ENCODE data around the gene PERM1.

Gene PERM1

GRCh38 chr1:959731-960362 is 22.0 kb downstream of the PERM1 start:
- no peak overlapping the region for H3K9ac ChIP-seq (ENCODE audit: low read depth, low read length)
- H3K27ac ChIP-seq (ENCODE audit: low read depth, low read length): no peak overlapping the region
- H3K36me3 ChIP-seq (ENCODE audit: control insufficient read depth, insufficient read depth, low read length): peaks cover 45% of the 10 kb centered on the region

DNA sequence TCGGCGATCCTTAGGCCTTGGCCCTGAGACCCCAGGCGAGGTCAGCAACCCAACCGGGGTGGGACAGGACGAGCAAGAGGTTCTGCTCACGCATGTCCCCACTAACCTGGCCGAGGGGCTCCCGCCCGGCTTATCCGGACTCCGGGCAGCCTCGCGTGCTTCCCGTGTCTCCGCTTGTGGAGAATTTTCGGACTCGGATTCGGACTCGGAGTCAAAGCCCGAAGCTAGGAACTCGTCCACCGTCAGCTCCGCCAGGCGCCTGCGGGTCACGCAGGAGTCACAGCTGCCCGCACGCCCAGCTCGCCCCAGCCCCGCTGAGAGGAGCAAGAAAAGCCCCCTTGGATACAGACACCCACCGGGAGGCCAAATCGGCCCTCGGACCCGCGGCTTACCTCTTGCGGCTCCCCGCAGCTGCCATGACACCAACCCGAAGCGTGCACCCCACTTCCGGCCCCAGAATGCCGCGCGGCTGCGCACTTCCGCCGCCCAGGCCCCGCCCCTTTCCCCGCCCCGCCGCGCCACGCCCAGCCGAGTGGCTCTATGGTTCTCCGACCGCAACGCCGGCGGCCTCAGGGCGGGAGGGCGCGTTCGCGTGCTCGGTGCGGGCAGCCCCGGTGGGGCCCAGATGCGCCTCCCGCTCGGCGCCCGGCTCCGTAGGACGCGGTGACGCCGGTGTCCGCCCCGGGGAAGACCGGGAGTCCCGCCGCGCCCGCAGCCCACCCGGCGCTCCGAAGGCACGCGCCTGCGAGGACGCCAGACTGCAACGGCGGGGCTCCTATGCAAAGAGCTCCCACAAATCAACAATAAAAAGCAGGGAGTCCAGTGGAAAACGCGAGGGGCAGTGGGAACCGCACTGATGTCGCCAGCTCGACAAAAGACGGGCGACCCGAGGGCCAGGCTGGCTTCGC is 22.8 kb downstream of the PERM1 start, which contains the start of gene NOC2L:
Gene NOC2L (minus strand): TSS at position 434 of the 908 bp plus-strand sequence. CDS start 16 bp downstream, at position 418.
- Histone ChIP-seq H3K4me3 (ENCODE audit: low read depth, low read length) (peak within 1 kb of the TSS; percentile 94), H3K36me3 (ENCODE audit: control insufficient read depth, insufficient read depth, low read length) (peaks cover 52% of the 10 kb centered on the region), H3K9ac (ENCODE audit: low read depth, low read length) (peak within 1 kb of the TSS; percentile 45), H3K27me3 (ENCODE audit: control insufficient read depth, insufficient read depth, low read length) (peaks cover 20% of the 10 kb centered on the region), H3K9me3 (ENCODE audit: control insufficient read depth, insufficient read depth, low read length) (no peaks in the 10 kb centered on the region), H3K27ac (ENCODE audit: low read depth, low read length) (peak within 1 kb of the TSS; percentile 11), H3K4me1 (ENCODE audit: control insufficient read depth, insufficient read depth, low read length) (no peaks in the 10 kb centered on the region)

More at GRCh38 chr1:959731-960362, 22.0 kb downstream of the PERM1 start:
- no peaks in the 10 kb centered on the region for H3K4me1 ChIP-seq (ENCODE audit: control insufficient read depth, insufficient read depth, low read length)
- H3K4me3 ChIP-seq (ENCODE audit: low read depth, low read length): peak overlapping the region; percentile 94; the same call in 1 of the 2 replicates
- no peaks in the 10 kb centered on the region for H3K9me3 ChIP-seq (ENCODE audit: control insufficient read depth, insufficient read depth, low read length)
- H3K27me3 ChIP-seq (ENCODE audit: control insufficient read depth, insufficient read depth, low read length): peaks cover 20% of the 10 kb centered on the region

GRCh38 chr1:956636-957035 is 25.3 kb downstream of the PERM1 start:
- Histone ChIP-seq H3K4me1 (ENCODE audit: control insufficient read depth, insufficient read depth, low read length) (no peaks in the 10 kb centered on the region), H3K36me3 (ENCODE audit: control insufficient read depth, insufficient read depth, low read length) (peaks cover 56% of the 10 kb centered on the region), H3K4me3 (ENCODE audit: low read depth, low read length) (no peak overlapping the region)

GRCh38 chr1:955474-955873 is 26.4 kb downstream of the PERM1 start:
- H3K9me3 ChIP-seq (ENCODE audit: control insufficient read depth, insufficient read depth, low read length): no peaks in the 10 kb centered on the region
- no peak overlapping the region for H3K27ac ChIP-seq (ENCODE audit: low read depth, low read length)
- H3K4me3 ChIP-seq (ENCODE audit: low read depth, low read length): no peak overlapping the region
- no peaks in the 10 kb centered on the region for H3K4me1 ChIP-seq (ENCODE audit: control insufficient read depth, insufficient read depth, low read length)
- H3K27me3 ChIP-seq (ENCODE audit: control insufficient read depth, insufficient read depth, low read length): peaks cover 11% of the 10 kb centered on the region
- H3K36me3 ChIP-seq (ENCODE audit: control insufficient read depth, insufficient read depth, low read length): peaks cover 64% of the 10 kb centered on the region
- H3K9ac ChIP-seq (ENCODE audit: low read depth, low read length): no peak overlapping the region

More at GRCh38 chr1:956636-957035, 25.3 kb downstream of the PERM1 start:
- H3K9ac ChIP-seq (ENCODE audit: low read depth, low read length): no peak overlapping the region
- no peak overlapping the region for H3K27ac ChIP-seq (ENCODE audit: low read depth, low read length)
- no peaks in the 10 kb centered on the region for H3K9me3 ChIP-seq (ENCODE audit: control insufficient read depth, insufficient read depth, low read length)
- peaks cover 18% of the 10 kb centered on the region for H3K27me3 ChIP-seq (ENCODE audit: control insufficient read depth, insufficient read depth, low read length)

DNA sequence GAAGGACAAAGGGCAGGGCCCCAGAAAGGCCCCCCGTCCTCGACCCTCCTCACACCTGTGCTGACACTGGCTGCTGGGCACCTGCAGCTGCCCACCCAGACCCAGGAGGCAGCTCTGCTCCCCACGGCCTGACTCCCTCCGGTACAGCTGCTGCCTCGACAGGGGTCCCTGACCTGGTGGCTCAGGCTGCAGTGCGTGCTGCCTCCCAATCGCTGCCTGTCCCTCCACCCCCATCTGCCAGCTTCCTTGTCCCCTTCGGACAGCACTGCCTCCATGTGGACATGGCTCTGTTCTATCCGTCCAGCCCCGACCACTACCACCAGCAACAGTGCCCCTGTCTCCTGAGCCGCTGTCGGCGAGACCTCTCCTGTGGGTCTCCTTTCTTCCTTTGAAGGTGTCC is 27.0 kb downstream of the PERM1 start:
- Histone ChIP-seq H3K36me3 (ENCODE audit: control insufficient read depth, insufficient read depth, low read length) (peaks cover 70% of the 10 kb centered on the region), H3K27ac (ENCODE audit: low read depth, low read length) (no peak overlapping the region), H3K9ac (ENCODE audit: low read depth, low read length) (no peak overlapping the region), H3K27me3 (ENCODE audit: control insufficient read depth, insufficient read depth, low read length) (peaks cover 7% of the 10 kb centered on the region), H3K9me3 (ENCODE audit: control insufficient read depth, insufficient read depth, low read length) (no peaks in the 10 kb centered on the region), H3K4me3 (ENCODE audit: low read depth, low read length) (no peak overlapping the region), H3K4me1 (ENCODE audit: control insufficient read depth, insufficient read depth, low read length) (no peaks in the 10 kb centered on the region)

DNA sequence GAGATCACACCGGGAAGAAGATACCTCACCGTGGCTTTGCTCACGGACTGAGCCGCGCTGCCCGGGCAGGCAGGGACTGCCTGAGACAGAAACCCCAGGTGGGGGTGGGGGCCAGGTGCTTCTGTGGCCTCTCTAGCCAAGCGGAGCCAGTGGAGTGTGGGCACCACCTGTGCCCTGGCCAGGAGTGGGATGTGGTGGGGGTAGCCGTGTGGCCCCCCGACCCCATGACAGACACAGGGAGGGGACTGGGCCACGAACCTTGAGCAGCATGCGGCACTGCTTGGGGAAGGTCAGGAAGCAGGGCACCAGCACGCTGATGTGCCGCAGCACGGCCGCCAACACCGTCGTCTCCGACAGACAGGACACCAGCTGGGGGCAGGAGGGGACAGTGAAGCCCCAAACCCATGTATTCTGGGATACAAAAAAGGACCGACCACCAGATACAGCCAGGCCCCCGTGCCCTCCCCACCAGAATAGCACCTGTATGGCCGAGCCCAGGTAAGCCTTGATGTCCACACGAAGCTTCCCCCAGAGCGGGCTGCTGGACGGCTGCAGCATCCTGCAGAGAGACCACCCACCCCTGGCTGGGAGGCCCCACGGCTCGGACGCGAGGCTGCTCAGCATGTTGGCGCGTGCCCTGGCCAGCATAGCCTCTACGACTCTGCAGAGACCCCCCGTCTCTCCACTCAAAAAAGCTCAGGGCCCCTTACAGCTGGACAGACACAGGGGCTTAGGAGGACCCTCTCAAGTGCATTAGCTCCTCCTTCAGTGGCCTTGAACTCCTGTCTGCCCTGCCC is 28.2 kb downstream of the PERM1 start:
- Histone ChIP-seq H3K4me3 (ENCODE audit: low read depth, low read length) (no peak overlapping the region), H3K4me1 (ENCODE audit: control insufficient read depth, insufficient read depth, low read length) (no peaks in the 10 kb centered on the region), H3K27ac (ENCODE audit: low read depth, low read length) (no peak overlapping the region), H3K9me3 (ENCODE audit: control insufficient read depth, insufficient read depth, low read length) (no peaks in the 10 kb centered on the region), H3K27me3 (ENCODE audit: control insufficient read depth, insufficient read depth, low read length) (no peaks in the 10 kb centered on the region), H3K36me3 (ENCODE audit: control insufficient read depth, insufficient read depth, low read length) (peaks cover 82% of the 10 kb centered on the region), H3K9ac (ENCODE audit: low read depth, low read length) (no peak overlapping the region)

- H3K9ac ChIP-seq (ENCODE audit: low read depth, low read length): no peak overlapping the region
- H3K36me3 ChIP-seq (ENCODE audit: control insufficient read depth, insufficient read depth, low read length): peaks cover 92% of the 10 kb centered on the region
- H3K27me3 ChIP-seq (ENCODE audit: control insufficient read depth, insufficient read depth, low read length): no peaks in the 10 kb centered on the region
Observed at GRCh38 chr1:952603-953002, 29.3 kb downstream of the PERM1 start.

GRCh38 chr1:952201-952600 is 29.7 kb downstream of the PERM1 start:
- Histone ChIP-seq H3K9me3 (ENCODE audit: control insufficient read depth, insufficient read depth, low read length) (no peaks in the 10 kb centered on the region), H3K4me3 (ENCODE audit: low read depth, low read length) (no peak overlapping the region), H3K4me1 (ENCODE audit: control insufficient read depth, insufficient read depth, low read length) (no peaks in the 10 kb centered on the region), H3K27me3 (ENCODE audit: control insufficient read depth, insufficient read depth, low read length) (no peaks in the 10 kb centered on the region), H3K27ac (ENCODE audit: low read depth, low read length) (no peak overlapping the region), H3K36me3 (ENCODE audit: control insufficient read depth, insufficient read depth, low read length) (peaks cover 95% of the 10 kb centered on the region), H3K9ac (ENCODE audit: low read depth, low read length) (no peak overlapping the region)

More at GRCh38 chr1:952603-953002, 29.3 kb downstream of the PERM1 start:
- no peaks in the 10 kb centered on the region for H3K9me3 ChIP-seq (ENCODE audit: control insufficient read depth, insufficient read depth, low read length)
- no peak overlapping the region for H3K27ac ChIP-seq (ENCODE audit: low read depth, low read length)
- no peaks in the 10 kb centered on the region for H3K4me1 ChIP-seq (ENCODE audit: control insufficient read depth, insufficient read depth, low read length)
- H3K4me3 ChIP-seq (ENCODE audit: low read depth, low read length): no peak overlapping the region

DNA sequence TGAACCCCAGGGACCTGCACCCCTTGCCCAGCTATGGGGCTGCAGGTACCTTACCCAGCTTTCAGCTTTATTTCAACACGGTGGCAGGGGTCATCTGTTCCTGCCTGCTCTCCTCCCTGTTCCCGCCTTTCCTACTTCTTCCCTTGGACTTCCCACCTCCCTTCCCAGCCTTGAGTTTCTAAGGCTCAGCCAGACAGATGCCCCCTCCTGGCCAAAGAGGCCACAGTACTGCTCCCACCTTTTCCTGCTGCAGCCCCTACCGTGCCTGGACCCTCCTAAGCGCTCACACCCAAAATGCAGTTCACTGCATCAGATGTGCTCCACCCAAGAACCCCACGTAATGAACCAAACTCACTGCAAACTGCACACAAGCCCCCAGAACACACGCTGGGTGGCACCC is 30.5 kb downstream of the PERM1 start:
- H3K27me3 ChIP-seq (ENCODE audit: control insufficient read depth, insufficient read depth, low read length): no peaks in the 10 kb centered on the region
- no peaks in the 10 kb centered on the region for H3K4me1 ChIP-seq (ENCODE audit: control insufficient read depth, insufficient read depth, low read length)
- H3K4me3 ChIP-seq (ENCODE audit: low read depth, low read length): no peak overlapping the region
- H3K9ac ChIP-seq (ENCODE audit: low read depth, low read length): no peak overlapping the region
- H3K27ac ChIP-seq (ENCODE audit: low read depth, low read length): no peak overlapping the region
- H3K9me3 ChIP-seq (ENCODE audit: control insufficient read depth, insufficient read depth, low read length): no peaks in the 10 kb centered on the region
- H3K36me3 ChIP-seq (ENCODE audit: control insufficient read depth, insufficient read depth, low read length): peaks cover 94% of the 10 kb centered on the region

DNA sequence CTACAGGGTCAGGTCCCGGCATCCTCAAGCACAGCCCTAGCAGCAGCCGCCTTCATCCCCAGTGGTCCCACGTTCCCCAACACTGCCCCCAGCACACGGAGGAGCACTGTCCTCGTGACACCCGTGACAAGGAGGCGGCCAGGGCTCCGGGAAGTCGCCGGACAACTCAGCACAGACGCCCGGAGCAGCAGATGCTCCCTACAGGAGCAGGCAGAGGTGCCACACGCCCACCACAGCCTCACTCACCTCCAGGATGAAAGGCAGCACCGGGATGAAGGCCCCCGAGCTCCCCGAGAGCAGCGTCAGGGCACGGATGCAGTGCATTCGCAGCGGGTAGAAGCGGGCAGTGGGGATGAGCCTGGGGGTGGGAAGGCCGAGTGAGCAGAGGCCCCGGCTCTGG is 31.0 kb downstream of the PERM1 start:
- Histone ChIP-seq H3K4me3 (ENCODE audit: low read depth, low read length) (no peak overlapping the region), H3K4me1 (ENCODE audit: control insufficient read depth, insufficient read depth, low read length) (no peaks in the 10 kb centered on the region), H3K27ac (ENCODE audit: low read depth, low read length) (no peak overlapping the region), H3K9me3 (ENCODE audit: control insufficient read depth, insufficient read depth, low read length) (no peaks in the 10 kb centered on the region), H3K9ac (ENCODE audit: low read depth, low read length) (no peak overlapping the region), H3K27me3 (ENCODE audit: control insufficient read depth, insufficient read depth, low read length) (no peaks in the 10 kb centered on the region), H3K36me3 (ENCODE audit: control insufficient read depth, insufficient read depth, low read length) (peaks cover 94% of the 10 kb centered on the region)

Measured in HUES48 (cell line).